Measurements from ENCODE around the gene MTSS2.
"Not testable (repeated sequence)": the region's sequence is repeated elsewhere in the genome, so short reads cannot be mapped to it uniquely, and the experiment has no call there.

Gene MTSS2

DNA sequence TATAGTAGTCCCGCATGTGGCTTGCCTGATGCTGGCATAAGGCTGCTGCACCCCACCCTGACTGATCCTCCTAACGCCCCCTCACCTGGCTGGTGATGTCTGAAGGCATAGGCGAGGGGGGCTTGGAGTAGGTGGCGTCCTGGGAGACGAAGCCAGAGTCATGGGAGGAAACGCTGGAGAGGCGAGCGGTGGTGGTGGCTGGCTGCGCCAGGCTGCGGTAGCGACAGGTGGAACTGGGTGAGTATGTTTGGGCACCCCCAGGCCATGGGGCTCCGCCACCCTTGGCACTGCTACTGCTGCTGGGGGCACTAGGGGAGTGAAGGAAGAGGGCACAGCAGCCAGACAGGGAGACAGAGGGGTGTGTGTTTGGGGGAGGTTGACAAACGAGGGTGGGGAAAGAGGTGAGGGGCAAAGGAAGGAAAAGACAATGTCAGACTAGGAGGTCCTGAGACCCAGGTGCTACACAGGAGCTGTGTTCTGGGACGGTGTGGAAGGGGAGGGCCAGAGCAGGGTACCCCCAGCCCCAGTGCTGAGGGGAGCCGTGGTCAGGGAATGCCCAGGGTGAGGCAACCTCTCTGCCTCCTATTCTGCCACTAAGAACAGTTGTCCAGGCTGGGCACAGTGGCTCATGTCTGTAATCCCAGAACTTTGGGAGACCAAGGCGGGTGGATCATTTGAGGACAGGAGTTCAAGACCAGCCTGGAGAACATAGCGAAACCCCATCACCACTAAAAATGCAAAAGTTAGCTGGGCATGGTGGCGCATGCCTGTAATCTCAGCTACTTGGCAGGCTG, 11.4 kb downstream of the MTSS2 start:
- no peak for DNase-seq (ENCODE audit: low read depth)

DNA sequence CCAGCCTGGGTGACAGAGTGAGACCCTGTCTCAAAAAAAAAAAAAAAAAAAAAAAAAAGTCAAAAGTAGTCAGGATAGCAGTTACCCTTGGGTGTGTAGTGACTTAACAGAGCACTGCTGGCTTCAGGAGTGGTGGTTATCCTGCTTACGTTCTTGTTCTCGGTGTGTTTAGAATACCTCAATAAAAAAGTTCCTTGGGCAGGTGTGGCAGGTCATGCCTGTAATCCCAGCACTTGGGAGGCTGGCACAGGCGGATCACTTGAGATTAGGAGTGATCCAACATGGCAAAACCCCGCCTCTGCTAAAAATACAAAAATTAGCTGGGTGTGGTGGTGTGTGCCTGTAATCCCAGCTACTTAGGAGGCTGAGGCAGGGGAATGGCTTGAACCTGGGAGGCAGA, 14.9 kb downstream of the MTSS2 start:
- DNase-seq (ENCODE audit: low read depth): not testable (repeated sequence)

DNA sequence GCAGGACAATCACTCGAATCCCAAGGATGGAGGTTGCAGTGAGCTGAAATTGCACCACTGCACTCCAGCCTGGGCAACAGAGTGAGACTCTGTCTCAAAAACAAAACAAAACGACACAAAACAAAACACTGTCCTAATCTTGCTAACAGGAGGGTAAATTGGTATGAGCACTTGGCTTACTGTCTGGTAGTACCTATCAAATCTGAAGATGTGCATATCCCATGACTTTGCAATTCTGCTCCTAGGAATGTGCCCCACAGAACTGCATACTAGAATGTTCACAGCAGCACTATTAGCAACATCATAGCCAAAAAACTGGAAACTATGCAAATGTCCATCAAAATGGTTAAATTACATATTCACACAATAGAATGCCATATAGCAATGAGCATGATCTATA, 15.7 kb downstream of the MTSS2 start:
- no peak for DNase-seq (ENCODE audit: low read depth)

DNA sequence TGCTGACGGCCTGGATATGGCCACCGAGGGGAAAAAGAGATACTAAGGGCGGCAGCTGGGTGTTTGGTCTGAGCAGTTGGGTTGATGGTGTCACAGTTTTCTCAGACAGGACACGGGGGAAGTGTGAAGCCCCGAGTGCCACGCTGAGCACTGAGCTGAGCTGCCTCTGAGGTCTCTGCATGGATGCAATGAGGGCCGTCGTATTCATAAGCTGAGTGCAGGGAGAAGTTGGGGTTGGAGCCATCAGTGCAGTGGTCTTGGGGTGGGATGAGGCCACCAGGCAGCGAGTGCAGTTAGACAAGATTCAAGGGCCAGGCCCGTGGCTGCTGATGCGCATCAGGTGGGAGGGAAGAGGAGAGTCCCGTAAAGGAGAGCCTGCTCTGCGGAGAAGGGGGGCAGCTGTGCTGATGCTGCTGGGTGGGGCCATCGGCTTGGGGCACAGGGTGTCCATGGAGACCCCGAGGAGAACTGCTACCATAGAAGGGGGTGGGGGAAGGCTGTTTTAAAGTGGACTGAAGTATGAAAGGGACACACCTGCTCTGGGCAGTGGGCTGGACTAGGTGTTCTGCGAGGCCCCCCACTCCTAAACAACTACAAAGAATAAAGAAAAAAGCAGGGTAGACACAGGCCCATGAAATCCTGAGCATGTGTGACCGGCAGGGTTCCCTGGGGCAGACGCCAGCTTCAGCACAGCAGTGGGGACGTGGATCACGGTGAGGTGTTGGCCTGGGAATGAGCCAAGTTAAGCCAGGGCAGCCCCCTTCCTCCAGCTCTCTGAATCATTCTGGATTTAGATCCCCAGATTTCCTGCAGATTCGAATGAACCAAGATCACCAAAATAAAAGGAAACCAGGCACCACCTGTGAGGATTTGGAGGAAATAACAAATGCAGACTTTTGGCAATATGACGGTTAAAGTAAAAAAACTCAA, 19.8 kb downstream of the MTSS2 start:
- DNase-seq (ENCODE audit: low read depth): no peak

DNA sequence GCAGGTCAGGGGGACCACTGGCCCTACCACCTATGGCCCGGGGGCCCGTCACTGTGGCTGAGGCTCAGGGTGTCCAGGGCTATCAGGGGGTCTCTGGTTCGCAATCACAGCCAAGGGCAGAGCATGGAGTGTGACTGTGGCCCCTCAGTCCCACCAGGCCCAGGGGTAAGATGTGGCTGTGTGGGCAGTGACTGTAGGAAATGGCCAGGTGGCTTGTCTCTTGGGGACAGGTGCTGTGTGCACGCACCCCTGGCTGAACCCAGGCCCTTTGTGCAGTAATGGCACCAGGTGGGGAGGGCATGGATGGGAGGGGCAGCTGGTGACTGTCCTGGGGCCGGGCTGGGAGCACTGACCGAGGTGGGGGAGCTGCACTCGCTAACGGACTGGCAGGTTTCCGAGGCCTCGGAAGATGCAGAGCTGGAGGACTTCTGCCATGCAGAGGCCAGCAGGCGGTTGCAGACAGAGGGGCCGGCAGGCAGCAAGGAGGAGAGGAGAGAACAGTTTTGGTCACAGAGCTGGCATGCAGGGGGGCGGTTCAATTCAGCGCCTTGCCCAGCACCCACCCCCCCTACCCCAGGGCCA, 20.6 kb downstream of the MTSS2 start:
- DNase-seq (ENCODE audit: low read depth): no peak

DNA sequence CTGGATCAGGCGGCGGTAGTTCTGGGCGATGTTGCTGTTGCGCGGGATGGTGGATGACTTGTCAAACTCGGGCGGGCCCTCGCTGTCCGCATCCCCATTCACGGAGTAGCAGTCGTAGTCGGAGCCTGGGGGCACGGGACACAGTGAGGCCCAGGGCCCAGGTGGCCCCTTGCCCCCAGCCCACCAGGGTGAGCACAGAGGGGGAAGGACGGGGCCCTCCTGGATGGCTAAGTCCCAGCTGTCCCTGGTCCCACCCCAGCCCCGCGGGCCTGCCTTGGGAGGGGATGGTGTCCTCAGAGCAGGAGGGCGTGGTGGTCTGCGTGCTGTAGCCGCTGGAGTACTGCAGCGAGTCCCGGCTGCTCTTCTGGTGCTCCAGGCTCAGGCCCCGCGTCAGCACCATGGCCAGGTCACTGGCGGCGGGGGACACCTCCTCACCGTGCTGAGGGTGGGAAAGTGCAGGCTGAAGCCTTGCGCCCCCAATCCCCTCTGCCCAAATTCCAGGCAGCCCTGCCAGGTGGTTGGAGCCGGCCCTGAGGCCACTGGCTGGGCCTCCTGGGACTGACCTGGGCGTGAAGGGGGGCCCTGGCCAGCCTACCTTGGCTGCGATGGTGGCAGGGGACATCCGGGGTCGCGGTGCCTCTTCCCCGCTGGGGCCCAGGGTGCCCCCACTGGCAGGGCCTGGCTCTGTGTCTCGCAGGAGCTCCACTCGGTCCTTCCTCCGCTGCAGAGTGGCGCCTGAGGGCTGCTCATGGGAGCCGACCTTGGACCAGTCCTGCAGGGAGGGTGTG, 21.3 kb downstream of the MTSS2 start:
- no peak for DNase-seq (ENCODE audit: low read depth)

DNA sequence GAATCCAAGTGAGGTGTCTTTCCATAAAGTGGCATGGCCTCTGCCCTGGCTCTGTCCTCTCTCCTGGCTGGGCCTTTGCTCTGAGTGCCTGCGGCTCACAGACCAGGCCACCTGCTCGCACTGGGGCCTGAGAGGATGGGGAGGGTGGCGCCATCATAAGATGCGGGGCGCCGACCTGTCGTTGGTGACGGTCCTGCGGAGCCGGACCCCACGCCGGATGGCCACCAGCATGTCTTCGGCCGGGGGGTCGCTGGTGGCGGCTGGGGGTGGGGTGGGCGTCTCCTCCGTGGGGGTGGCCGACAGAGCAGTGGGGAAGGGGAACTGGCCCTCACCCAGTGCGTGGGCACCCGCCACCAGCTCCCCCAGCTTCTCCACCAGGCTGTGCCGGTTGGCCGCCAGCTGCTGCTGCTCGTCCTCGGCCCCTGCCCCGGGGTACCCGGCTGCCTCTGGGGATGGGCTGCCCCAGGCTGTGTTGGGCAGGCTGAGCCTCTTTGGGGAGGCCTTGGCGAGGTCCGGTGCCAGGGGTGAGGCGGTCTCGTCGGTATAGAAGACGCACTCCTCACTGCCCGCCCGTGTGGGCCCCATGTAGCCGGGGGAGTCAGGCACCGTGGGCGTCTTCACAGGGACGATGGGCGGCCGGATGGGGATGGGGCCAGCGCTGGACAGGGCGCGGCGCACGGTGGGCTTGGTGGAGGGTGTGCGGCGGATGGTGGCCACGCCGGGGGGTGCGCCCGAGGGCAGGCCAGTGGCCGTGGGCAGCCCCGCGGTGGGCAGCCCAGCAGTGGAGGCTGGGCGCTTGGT, 22.1 kb downstream of the MTSS2 start:
- no peak for DNase-seq (ENCODE audit: low read depth)

DNA sequence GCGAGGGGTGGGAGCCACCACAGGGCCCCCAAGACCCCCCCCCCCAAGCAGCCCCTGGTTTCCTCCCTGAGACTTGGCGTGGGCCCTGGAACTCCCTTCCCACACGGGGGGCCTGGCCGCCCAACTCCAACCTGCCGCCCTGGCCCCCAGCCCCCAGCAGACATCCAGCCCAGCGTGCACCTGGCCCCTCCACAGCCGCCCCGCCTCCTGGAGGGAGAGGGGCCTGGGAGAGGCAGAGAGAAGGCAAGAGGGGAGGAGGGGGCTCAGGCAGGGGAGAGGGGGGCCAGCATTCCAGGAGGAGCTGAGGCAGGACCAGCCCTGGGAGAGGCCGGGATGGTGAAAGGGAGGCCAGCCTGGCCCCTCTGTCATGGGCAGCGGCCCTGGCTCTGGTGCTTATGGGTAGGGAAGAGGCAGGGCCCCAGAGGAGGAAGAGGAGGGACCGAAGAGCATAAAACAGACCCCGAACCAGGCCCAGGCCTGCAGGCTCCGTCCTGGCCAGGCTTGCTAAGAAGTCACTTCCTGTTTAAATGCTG, 22.8 kb downstream of the MTSS2 start:
- no peak for DNase-seq (ENCODE audit: low read depth)

DNA sequence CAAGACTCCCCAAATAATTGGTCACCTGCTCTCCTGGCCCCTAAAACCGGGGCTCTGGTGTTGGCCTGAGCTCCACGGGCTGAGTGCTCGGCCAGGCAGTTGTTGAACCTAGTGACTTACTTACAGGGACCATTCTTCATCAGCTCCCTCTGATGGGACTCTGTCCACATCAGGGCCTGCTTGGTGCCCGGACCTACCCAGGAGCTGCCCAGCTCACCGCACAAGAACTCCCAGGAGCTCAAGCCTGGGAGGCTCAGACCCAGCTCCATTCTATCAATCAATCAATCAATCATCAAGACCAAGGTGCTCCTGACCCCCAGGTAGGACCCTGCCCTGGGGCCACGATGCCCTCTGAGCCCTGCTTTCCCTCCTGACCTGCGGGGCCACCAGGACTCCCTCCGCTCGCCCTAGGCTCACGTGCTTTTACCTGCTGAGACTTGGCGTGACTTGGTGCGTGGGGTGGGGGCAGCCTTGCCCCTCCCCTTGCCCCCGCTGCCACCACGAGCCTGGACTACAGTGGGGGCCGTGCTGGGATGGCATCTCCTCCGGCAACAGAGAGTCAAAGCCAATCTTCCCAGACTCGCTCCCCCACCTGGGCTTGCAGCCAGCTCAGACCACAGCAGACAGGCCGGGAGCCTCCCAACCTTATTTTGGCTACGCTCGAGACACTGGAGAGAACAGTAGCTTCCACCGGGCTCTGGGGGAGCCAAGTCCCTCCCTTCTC, 23.8 kb downstream of the MTSS2 start:
- DNase-seq (ENCODE audit: low read depth): no peak

DNA sequence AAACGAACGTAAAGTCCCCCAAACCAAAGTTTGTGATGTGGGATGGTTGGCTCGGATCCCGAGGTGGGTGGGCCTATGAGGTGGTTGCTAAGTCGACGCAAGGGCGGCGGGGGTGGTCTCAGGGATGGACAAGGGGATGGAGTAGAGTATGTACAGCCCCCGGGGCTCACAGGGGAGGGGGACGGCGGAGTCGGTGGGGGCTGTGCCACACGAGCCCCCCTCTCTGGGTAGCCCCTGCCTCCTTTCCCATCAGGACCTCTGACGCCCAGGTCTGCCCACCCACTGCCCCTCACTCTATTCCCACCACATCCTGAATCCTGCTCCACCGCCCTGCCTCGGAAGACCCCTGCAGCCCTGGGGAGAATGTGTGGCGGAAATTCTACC, 24.3 kb downstream of the MTSS2 start:
- no peak for DNase-seq (ENCODE audit: low read depth)

DNA sequence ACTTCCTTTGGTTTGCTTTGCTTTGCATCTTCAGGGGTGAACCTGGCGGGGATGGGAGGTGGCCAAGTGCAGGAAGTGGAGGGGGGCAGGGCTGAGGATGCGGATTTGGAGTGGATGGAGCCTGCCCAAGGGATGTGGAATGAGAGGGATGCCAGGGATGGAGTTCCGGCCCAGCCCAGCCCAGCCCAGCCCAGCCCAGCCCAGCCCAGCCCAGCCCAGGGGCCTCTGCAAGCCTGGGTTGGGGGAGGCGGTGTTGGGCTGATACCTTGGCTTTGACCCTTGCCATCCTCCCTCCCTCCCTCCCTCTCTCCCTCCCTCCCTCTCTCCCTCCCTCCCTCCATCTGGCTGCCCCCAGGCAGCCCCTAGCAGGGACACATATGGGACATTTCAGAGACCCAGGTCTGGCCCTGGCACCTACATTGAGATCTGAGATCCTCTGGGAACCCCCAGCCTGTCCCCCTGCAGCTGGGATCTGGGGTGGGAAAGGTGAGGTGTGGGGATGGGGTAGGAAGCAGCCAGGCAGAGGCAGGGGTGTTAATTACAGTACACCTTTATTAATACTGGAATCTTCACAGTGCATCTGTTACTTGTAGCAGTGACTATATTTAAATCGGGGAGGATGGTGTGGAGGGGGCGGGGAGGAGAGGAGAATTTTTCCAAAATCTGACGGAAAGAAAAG, 25.0 kb downstream of the MTSS2 start:
- DNase-seq (ENCODE audit: low read depth): no peak

DNA sequence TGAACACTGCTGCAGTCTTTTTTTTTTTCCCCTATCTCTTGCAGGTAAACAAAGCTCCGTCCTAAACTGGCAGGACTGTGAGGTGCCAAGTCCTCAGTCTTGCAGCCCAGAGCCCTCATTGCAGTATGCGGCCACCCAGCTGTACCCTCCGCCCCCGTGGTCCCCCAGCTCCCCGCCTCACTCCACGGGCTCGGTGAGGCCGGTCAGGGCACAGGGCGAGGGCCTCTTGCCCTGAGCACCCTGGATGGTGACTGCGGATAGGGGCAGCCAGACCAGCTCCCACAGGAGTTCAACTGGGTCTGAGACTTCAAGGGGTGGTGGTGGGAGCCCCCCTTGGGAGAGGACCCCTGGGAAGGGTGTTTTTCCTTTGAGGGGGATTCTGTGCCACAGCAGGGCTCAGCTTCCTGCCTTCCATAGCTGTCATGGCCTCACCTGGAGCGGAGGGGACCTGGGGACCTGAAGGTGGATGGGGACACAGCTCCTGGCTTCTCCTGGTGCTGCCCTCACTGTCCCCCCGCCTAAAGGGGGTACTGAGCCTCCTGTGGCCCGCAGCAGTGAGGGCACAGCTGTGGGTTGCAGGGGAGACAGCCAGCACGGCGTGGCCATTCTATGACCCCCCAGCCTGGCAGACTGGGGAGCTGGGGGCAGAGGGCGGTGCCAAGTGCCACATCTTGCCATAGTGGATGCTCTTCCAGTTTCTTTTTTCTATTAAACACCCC, 25.7 kb downstream of the MTSS2 start:
- no peak for DNase-seq (ENCODE audit: low read depth)

DNA sequence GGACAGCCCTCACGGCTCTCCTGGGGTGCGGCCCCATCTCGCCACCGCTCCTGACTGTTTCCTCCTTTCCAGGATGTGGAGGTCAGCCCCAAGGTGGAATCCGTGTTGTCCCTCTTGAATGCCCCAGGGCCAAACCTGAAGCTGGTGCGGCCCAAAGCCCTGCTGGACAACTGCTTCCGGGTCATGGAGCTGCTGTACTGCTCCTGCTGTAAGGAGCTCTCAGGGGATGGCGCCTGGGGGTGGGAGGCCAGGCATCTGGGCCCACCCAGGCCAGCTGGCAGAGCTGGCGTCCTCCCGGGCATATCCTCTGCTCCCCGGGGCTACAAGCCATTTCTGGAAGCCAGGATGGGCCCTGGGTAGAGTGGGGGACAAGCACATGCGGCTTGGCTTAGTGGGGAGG, 26.3 kb downstream of the MTSS2 start:
- no peak for DNase-seq (ENCODE audit: low read depth)

DNA sequence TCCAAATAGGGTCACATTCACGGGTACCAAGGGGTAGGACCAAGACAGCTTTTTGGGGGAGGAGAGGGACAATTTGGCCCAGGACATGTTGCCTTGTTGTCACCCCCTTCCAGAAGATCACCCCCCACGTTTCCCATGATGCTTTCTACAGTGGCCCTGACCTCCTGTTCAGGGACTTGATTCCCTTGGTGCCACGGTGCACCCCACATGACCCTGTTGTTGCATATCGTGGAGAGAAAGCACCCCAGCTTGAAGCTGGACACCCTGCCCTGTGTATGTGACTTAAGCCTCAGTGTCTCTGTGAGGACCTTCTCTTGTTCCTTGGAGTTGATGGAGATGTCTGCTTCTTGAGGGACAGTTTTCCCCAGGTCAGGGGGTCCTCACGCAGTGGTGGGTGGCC, 26.9 kb downstream of the MTSS2 start:
- DNase-seq (ENCODE audit: low read depth): no peak

DNA sequence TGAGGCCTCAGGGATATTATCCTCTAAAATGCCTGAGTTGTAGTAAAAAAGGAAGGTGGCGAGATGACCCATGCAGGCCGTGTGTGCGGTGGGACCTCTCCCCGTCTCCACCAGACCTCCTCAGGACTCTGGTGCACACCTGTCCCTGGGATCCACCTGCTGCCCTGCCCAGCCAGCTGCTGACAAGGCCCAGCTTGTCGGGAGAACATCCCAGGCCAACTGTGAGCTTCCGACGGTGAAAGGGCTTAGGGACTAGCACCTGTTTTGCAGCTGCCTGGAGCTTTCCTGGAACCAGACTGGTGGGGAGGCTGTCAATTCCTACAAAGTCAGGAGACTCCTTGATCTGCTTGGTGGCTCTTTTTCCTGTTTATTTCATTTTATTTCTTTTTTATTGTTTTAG, 27.9 kb downstream of the MTSS2 start:
- DNase-seq (ENCODE audit: low read depth): no peak

DNA sequence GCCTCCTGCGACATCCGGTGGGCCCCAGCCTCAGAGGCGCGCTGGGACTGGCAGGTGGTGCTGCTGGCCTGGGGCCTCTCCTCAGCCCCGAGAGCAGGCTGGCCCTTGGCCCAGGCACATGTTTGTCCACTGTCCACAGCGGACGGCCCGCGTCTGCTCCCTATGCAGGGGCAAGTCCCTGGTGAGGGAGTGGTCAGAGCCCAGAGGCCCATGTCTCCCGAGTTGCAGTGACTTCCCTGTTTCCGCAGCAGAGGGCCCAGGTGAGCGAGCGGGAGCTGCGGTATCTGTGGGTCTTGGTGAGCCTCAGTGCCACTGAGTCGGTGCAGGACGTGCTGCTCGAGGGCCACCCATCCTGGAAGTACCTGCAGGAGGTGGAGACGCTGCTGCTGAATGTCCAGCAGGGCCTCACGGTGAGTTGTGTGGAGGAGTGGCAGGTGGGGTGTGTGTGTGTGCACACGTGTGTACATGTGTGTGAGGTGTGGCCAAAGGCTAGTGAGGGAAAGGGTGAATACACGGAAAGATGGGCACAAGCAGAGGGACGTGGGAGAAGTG, 29.1 kb downstream of the MTSS2 start:
- DNase-seq (ENCODE audit: low read depth): no peak

DNA sequence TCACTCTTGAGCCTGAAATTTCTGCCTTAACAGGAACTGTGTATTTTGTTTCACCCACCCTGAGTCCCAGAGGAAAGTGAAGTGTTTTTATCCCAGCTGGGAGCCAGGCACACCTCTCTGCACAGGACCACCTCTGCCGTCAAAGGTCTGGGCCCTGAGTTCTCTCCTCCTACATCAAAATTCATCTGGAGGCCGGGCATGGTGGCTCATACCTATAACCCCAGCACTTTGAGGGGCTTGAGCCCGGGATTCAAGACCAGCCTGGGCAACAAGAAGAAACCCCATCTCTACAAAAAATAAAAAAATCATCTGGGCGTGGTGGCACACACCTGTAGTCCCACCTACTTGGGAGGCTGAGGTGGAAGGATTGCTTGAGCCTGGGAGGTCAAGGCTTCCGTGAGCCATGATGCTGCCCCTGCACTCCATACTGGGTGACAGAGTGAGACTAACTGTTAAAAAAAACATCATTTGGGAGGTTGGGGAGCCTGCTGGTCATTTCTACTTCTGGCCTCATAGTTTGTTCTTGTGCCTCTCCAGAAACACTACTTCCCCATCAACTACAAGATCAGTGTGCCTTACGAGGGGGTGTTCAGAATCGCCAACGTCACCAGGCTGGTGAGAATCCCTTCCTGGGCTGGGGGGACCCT, 29.7 kb downstream of the MTSS2 start:
- no peak for DNase-seq (ENCODE audit: low read depth)

All from stimulated activated CD8-positive, alpha-beta memory T cell treated with anti-CD3 and anti-CD28 coated beads, Interleukin-15, amount 100 ng/mL, for 24 hours (primary cell).